Ectodermal cell (in vitro differentiated cells): ENCODE results near the gene FUT8.

Experiments used
- H3K27ac ChIP-seq: 2 replicates; pipeline ENCODE4 v1.7.0; 2013; ENCODE audit warnings: mild to moderate bottlenecking, low read depth, low read length; ENCODE audit not compliant: insufficient read depth, poor library complexity, severe bottlenecking
- H3K27me3 ChIP-seq: 2 replicates; pipeline ENCODE4 v1.7.0; 2013; ENCODE audit warnings: mild to moderate bottlenecking, low read length; ENCODE audit not compliant: insufficient read depth, control insufficient read depth, poor library complexity, severe bottlenecking
- H3K36me3 ChIP-seq: one replicate; pipeline ENCODE4 v1.7.0; 2013; ENCODE audit warnings: low read length; ENCODE audit not compliant: control insufficient read depth, insufficient read depth
- H3K4me1 ChIP-seq: one replicate; pipeline ENCODE4 v1.7.0; 2013; ENCODE audit warnings: low read length; ENCODE audit not compliant: control insufficient read depth, insufficient read depth
- H3K4me3 ChIP-seq: 2 replicates; pipeline ENCODE4 v1.7.0; 2013; ENCODE audit warnings: low read depth, low read length, control low read depth; ENCODE audit not compliant: insufficient read depth
- H3K9me3 ChIP-seq: 2 replicates; pipeline ENCODE4 v1.7.0; 2013; ENCODE audit warnings: mild to moderate bottlenecking, low read length, moderate library complexity; ENCODE audit not compliant: control insufficient read depth
- WGBS, 2 experiments: methylation state at CpG; one replicate each; pipeline ENCODE4 v1.1.7; 2013; ENCODE audit warnings: missing lambda C conversion rate in 2 of 2; 5-methylcytosine and 5-hydroxymethylcytosine counted together

FUT8 gene

DNA sequence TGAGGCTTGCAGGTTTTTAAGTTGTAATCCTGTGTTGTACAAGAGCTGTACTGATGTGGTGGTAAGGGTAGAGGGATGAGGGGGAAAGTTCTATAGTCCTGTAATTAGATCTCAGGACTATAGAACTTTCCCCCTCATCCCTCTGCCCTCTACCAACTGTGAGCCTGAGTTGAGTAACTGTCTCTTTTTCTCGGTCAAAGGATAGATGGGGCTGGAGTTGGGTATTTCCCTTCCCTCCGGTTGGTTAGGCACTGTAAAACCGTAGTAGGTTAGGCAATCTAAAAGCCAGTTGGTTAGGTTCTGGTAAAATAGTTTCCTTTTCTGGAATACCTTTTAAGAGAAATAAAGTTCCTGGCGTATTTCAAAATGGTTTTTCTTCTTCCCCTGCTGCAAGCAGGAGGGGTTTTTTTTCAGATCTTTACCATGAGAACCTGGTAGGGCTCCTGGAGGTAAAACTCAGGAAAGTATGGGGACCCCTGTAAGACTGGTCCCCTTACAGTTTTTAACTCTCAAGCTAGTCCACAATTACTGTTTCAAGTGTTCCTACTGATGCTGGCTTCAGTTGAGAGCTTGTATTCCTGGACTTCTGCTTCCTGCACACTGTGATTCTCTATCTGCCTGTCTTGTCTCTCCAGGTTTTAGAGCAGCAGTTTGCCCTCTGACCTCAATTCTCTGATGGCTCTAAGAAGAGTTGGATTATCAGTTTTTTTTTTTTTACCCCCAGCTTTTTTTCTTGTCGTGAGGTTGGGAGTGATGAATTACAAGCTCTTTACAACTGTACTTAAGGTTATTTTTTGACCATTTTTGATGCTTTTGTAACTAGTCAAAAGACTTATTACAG lies 58.7 kb downstream of the FUT8 start:
- Histone ChIP-seq H3K36me3 (no peaks in the 10 kb centered on the region), H3K9me3 (no peaks in the 10 kb centered on the region), H3K27ac (peak overlapping the region; percentile 76), H3K27me3 (no peaks in the 10 kb centered on the region), H3K4me1 (peaks cover 31% of the 10 kb centered on the region), H3K4me3 (no peak overlapping the region)
- WGBS, 2 experiments, result 81 to 82% methylated on average over 4 of the region's 5 CpGs

DNA sequence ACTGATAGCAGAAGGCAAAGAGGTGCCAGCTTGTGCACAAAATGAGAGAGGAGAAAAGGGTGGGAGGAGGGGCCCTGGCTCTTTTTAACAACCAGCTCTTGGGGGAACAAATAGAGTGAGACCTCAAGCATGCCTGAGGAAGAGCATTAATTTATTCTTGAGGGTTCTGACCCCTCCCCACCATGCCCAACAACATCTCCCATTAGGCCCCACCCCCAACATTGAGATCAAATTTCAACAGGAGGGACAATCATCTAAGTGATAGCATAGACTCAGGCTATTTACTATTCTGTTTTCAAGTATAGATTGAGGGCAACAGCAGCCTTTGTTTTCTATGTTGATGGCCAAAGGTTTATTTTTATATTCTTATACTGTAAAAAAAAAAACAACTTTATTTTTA lies 59.7 kb downstream of the FUT8 start:
- Histone ChIP-seq H3K4me1 (peaks cover 31% of the 10 kb centered on the region), H3K27ac (no peak overlapping the region), H3K9me3 (no peaks in the 10 kb centered on the region), H3K4me3 (no peak overlapping the region), H3K27me3 (no peaks in the 10 kb centered on the region), H3K36me3 (no peaks in the 10 kb centered on the region)

DNA sequence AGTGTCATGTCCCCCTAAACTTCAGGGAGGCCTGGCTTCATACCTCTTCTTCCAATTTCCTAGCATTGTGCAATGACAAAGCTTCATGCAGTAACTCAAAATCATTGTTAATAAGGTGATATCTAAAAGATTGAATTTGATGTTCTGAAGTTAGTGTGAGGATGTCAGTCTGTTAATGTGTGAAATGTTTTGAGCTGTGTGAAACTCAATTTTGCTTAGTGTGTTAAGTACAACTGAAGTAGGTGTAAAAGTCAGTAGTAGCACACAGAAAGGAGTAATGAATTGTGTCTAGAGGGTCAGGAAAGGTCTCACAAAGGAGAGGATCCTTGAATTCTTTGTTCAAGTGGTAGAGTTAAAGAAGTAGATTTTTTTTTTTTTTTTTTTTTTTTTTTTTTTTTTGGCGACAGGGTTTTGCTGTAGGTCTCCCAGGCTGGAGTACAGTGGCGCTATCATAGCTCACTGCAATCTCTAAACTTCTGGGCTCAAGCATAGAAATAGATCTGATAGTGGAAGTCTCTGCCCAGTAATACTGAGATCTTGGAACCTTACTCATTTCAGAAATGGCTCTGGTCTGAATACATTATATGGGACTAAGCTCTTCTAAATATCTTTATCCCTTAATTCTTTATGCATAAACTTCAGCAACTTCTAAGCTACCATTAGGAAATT lies 63.9 kb downstream of the FUT8 start:
- no peak overlapping the region for H3K4me3 ChIP-seq
- H3K4me1 ChIP-seq, result peaks cover 21% of the 10 kb centered on the region
- no peaks in the 10 kb centered on the region for H3K27me3 ChIP-seq
- H3K36me3 ChIP-seq, result no peaks in the 10 kb centered on the region
- no peaks in the 10 kb centered on the region for H3K9me3 ChIP-seq
- no peak overlapping the region for H3K27ac ChIP-seq
- WGBS, 2 experiments, result 88 to 100% methylated on average over 1 to 2 of the region's 2 CpGs

DNA sequence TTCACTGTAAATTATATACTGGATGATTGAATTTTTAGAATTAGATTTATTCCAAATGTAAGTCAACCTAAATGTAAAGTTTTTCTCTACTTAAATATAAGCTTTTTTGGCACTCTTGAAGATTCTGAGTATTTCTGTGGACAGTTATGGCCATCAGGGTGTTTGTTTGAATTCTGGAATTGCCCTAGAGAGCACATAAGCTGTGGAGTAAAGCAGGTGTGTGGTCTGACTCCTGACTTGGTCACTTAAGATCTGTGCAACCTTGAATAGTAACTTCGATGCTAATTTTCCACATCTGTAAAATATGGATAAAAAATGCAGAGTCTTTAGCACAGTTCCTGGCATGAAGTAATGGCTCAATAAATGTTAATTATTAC lies 64.4 kb downstream of the FUT8 start:
- no peaks in the 10 kb centered on the region for H3K27me3 ChIP-seq
- H3K4me3 ChIP-seq, result no peak overlapping the region
- H3K9me3 ChIP-seq, result no peaks in the 10 kb centered on the region
- peaks cover 16% of the 10 kb centered on the region for H3K4me1 ChIP-seq
- no peak overlapping the region for H3K27ac ChIP-seq
- 95 to 100% methylated on average over 1 of the region's 1 CpG for WGBS, 2 experiments
- H3K36me3 ChIP-seq, result no peaks in the 10 kb centered on the region

DNA sequence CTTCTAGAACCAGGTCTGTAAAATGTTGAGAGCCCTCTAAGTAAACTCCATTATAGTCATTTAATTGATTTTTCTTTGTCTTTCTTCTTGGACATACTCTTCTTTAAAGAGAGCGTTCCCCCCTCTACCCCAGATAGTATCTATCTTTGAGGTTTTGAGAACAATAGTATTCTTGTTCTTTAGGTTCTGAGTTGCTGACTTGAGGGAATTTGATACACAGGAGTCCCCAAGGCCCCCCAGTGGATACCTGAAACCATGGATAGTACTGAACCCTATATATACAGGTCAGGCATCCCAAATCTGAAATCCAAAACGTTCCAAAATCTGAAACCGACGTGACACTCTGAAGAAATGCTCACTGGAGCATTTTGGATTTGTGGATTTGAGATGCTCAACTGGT lies 65.5 kb downstream of the FUT8 start:
- Histone ChIP-seq H3K4me1 (peaks cover 22% of the 10 kb centered on the region), H3K27me3 (no peaks in the 10 kb centered on the region), H3K36me3 (no peaks in the 10 kb centered on the region), H3K27ac (no peak overlapping the region), H3K9me3 (no peaks in the 10 kb centered on the region), H3K4me3 (no peak overlapping the region)
- WGBS, 2 experiments, result 94 to 100% methylated on average over 3 of the region's 4 CpGs

DNA sequence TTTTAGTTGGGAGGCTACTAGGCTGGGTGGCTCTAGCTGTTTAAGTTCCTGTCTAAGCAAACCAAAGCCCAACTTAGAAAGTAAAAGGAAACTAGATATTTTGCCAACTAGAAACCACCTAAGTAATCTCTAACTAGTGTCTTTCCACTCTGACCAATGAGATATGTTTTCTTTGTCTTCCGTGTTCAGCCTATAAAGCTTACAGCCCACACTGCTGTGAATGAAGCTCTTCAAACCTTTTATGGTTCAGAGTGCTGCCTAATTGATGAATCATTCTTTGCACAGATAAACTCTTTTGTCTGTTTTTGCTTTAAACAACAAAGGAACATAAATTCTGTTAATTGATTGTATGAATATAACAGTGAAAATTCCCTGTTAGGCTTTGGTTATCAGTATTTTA lies 66.1 kb downstream of the FUT8 start:
- Histone ChIP-seq H3K27me3 (no peaks in the 10 kb centered on the region), H3K36me3 (no peaks in the 10 kb centered on the region), H3K4me3 (no peak overlapping the region), H3K4me1 (peaks cover 24% of the 10 kb centered on the region), H3K27ac (no peak overlapping the region), H3K9me3 (no peaks in the 10 kb centered on the region)
- WGBS, 2 experiments, result 58 to 67% methylated on average over 1 of the region's 1 CpG

DNA sequence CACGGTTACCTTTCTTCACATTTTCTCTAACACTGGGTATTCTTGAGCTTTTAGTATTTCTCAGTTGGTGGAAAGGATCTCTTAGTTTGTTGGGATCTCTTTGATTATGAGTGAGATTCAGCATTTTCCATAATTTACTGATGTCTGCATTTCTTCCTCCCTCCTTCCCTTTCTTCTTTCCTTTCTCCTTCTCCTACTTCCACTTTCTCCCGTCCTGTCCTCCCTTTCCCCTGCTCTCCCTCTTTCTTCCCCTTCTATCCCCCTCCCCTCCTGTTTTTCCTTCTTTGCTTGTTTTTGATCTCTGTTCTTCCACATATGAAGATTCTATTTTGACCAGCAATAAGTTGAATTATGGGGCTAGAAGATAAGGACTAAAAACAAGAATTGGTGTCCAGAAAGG lies 66.9 kb downstream of the FUT8 start:
- H3K27ac ChIP-seq, result no peak overlapping the region
- no peaks in the 10 kb centered on the region for H3K27me3 ChIP-seq
- peaks cover 24% of the 10 kb centered on the region for H3K4me1 ChIP-seq
- no peaks in the 10 kb centered on the region for H3K36me3 ChIP-seq
- H3K4me3 ChIP-seq, result no peak overlapping the region
- WGBS, 2 experiments, result 91 to 92% methylated on average over 1 to 2 of the region's 2 CpGs
- H3K9me3 ChIP-seq, result no peaks in the 10 kb centered on the region

DNA sequence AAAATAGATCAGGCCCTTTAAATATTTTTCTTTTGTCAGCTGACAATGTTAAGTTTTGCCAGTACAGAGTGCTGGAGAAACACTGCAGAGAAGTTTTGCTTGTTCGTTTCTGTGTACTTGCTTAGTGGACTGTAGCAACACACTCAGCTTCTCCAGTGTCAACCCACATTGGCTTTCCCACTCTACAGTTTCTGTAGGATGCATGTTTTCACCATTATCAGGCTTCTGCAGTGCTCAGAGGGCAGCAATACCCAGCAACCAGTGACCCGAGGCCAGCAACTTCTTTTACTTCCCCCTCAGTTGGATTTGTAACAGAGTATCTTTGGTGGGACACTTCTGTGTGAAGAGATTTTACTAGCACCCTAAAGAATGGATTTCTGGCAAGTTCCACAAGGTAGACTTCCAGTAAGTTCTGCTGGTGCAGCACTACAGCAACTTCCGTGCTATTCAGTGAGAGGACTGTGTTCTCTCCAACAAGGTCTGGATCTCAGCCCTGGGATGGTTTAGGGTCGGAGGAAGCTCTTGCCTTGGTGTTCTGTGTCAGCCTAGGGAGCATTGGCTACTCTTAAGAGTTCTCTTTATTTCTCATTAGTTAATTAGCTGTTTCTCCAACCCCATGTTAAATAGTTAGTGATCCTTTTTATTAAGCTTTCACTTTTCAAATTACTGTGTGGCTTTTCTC lies 70.4 kb downstream of the FUT8 start:
- peak overlapping the region; percentile 57 for H3K27ac ChIP-seq
- 77 to 84% methylated on average over 4 of the region's 4 CpGs for WGBS, 2 experiments

DNA sequence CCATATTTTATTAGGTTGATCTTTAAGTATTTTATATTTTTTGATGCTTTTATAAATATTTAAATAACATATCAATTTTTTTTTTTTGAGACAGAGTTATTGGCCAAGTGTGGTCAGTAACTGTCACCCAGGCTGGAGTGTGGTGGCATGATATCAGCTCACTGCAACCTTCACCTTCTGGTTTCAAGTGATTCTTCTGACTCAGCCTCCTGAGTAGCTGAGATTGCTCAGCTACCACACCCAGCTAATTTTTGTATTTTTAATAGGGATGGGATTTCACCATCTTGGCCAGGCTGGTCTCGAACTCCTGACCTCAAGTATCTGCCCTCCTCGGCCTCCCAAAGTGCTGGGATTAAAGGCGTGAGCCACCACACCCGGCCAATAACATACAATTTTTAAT lies 71.1 kb downstream of the FUT8 start:
- no peaks in the 10 kb centered on the region for H3K9me3 ChIP-seq
- no peaks in the 10 kb centered on the region for H3K36me3 ChIP-seq
- WGBS, 2 experiments, result 91 to 100% methylated on average over 3 of the region's 4 CpGs
- H3K27me3 ChIP-seq, result no peaks in the 10 kb centered on the region
- no peak overlapping the region for H3K27ac ChIP-seq
- no peak overlapping the region for H3K4me3 ChIP-seq
- H3K4me1 ChIP-seq, result peaks cover 32% of the 10 kb centered on the region

More for the DNA sequence above, 70.4 kb downstream of the FUT8 start:
- Histone ChIP-seq H3K4me3 (no peak overlapping the region), H3K27me3 (no peaks in the 10 kb centered on the region), H3K36me3 (no peaks in the 10 kb centered on the region), H3K4me1 (peaks cover 37% of the 10 kb centered on the region), H3K9me3 (no peaks in the 10 kb centered on the region)

DNA sequence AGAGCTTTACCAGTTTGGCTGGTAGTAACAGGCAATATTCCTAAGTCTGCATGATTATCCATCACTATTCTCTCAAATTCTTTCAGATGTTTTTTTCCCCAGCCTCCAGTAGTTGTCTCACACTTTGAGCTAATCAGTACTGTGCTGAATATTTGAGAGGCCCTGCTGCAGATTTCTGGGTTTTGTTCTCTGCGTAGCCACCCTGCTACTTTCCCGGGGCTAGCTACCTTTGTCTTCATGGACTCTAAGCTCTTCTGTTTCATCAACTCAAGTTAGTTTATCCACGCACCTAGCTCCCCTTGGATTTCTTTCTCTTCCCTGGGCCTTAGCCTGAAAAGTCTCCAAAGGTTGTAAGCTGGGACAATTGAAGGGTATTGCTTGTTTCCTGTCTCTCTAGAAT lies 73.0 kb downstream of the FUT8 start:
- Histone ChIP-seq H3K4me1 (peaks cover 24% of the 10 kb centered on the region), H3K27ac (peak overlapping the region; percentile 81), H3K4me3 (no peak overlapping the region), H3K27me3 (no peaks in the 10 kb centered on the region), H3K36me3 (no peaks in the 10 kb centered on the region), H3K9me3 (no peaks in the 10 kb centered on the region)
- WGBS, 2 experiments, result 25 to 31% methylated on average over 3 of the region's 3 CpGs
